Nephron (organoid): ENCODE measurements around the gene SH3RF3.

ENCODE experiments used
- H3K27ac Mint-ChIP-seq, 3 experiments: 2 replicates each; pipeline ENCODE4 v1.8.0; 2020; ENCODE audit warnings: mixed read lengths in 3 of 3, mild to moderate bottlenecking in 2 of 3, moderate library complexity in 1 of 3
- H3K27me3 Mint-ChIP-seq: 2 replicates; pipeline ENCODE4 v1.8.0; 2021; ENCODE audit warnings: low read depth, mild to moderate bottlenecking, moderate library complexity, mixed read lengths
- H3K36me3 Mint-ChIP-seq: 2 replicates; pipeline ENCODE4 v1.8.0; 2020; ENCODE audit warnings: low read depth, mixed read lengths
- H3K4me1 Mint-ChIP-seq: 2 replicates; pipeline ENCODE4 v1.8.0; 2020; ENCODE audit warnings: mixed read lengths
- H3K4me3 Mint-ChIP-seq, 3 experiments: 2 replicates each; pipeline ENCODE4 v1.8.0; 2020; ENCODE audit warnings: mild to moderate bottlenecking in 3 of 3, mixed read lengths in 3 of 3, moderate library complexity in 2 of 3
- H3K9me3 Mint-ChIP-seq: 2 replicates; pipeline ENCODE4 v1.8.0; 2020; ENCODE audit warnings: mixed read lengths
- TF ChIP-seq, protein P1 (sequence below), 3 experiments: fragments of 200-600 bp; sonication (generic); IDR thresholded peaks; one replicate each; pipeline ENCODE4 v1.5.0; 2021; ENCODE audit warnings: antibody characterized with exemption in 3 of 3; ENCODE audit not compliant: unreplicated experiment in 3 of 3

SH3RF3 gene

GRCh38 chr2:109370399-109371035 is 241.5 kb downstream of the SH3RF3 start:
- TF ChIP-seq, protein P1, sequence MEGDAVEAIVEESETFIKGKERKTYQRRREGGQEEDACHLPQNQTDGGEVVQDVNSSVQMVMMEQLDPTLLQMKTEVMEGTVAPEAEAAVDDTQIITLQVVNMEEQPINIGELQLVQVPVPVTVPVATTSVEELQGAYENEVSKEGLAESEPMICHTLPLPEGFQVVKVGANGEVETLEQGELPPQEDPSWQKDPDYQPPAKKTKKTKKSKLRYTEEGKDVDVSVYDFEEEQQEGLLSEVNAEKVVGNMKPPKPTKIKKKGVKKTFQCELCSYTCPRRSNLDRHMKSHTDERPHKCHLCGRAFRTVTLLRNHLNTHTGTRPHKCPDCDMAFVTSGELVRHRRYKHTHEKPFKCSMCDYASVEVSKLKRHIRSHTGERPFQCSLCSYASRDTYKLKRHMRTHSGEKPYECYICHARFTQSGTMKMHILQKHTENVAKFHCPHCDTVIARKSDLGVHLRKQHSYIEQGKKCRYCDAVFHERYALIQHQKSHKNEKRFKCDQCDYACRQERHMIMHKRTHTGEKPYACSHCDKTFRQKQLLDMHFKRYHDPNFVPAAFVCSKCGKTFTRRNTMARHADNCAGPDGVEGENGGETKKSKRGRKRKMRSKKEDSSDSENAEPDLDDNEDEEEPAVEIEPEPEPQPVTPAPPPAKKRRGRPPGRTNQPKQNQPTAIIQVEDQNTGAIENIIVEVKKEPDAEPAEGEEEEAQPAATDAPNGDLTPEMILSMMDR (IDR thresholded peaks at IDR 0.05; ENCODE audit: unreplicated experiment in 3 of 3) = no peak
- Mint-ChIP-seq H3K9me3 (no peaks in the 10 kb centered on the region), H3K27me3 (no peaks in the 10 kb centered on the region), H3K4me3 (no peak overlapping the region), H3K27ac (no peak overlapping the region), H3K36me3 (no peaks in the 10 kb centered on the region), H3K4me1 (peaks cover 21% of the 10 kb centered on the region)

GRCh38 chr2:109371481-109372170 is 242.6 kb downstream of the SH3RF3 start:
- Mint-ChIP-seq H3K4me3 (no peak overlapping the region), H3K27me3 (peaks cover 3% of the 10 kb centered on the region), H3K36me3 (no peaks in the 10 kb centered on the region), H3K27ac (no peak overlapping the region), H3K9me3 (no peaks in the 10 kb centered on the region), H3K4me1 (peaks cover 21% of the 10 kb centered on the region)
- TF ChIP-seq, protein P1 (IDR thresholded peaks at IDR 0.05; ENCODE audit: unreplicated experiment in 3 of 3) = no peak

DNA sequence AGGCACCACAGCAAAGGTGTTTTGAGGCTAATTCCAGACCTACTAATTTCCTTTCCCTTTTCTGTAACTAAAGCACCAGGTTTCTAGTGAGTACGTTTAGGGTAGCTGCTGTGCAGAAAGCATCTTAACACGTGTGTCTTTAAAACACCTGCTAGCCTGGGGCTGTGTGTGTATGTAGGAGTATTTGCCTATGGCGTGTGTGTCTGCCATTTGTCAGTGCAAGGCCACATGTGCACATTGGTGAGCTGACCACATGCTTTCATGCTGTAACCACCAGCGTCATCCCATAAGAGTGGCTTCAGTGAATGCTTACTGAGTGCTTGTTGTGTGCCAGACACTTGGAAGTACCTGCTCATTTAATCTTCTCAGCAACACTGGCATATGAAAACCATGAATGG is 243.2 kb downstream of the SH3RF3 start:
- Mint-ChIP-seq H3K27me3 (peaks cover 6% of the 10 kb centered on the region), H3K9me3 (no peaks in the 10 kb centered on the region), H3K4me1 (peaks cover 21% of the 10 kb centered on the region), H3K4me3 (no peak overlapping the region), H3K36me3 (no peaks in the 10 kb centered on the region), H3K27ac (no peak overlapping the region)
- TF ChIP-seq, protein P1 (IDR thresholded peaks at IDR 0.05; ENCODE audit: unreplicated experiment in 3 of 3) = no peak

GRCh38 chr2:109372614-109373013 is 243.6 kb downstream of the SH3RF3 start:
- H3K4me3 Mint-ChIP-seq = no peak overlapping the region
- H3K27me3 Mint-ChIP-seq = peaks cover 6% of the 10 kb centered on the region
- no peak overlapping the region for H3K27ac Mint-ChIP-seq
- H3K4me1 Mint-ChIP-seq = peaks cover 18% of the 10 kb centered on the region
- no peaks in the 10 kb centered on the region for H3K9me3 Mint-ChIP-seq
- H3K36me3 Mint-ChIP-seq = no peaks in the 10 kb centered on the region
- TF ChIP-seq, protein P1 (IDR thresholded peaks at IDR 0.05; ENCODE audit: unreplicated experiment in 3 of 3) = no peak

- peaks cover 11% of the 10 kb centered on the region for H3K4me1 Mint-ChIP-seq
- H3K27me3 Mint-ChIP-seq = peaks cover 6% of the 10 kb centered on the region
- H3K4me3 Mint-ChIP-seq = no peak overlapping the region
- no peak overlapping the region for H3K27ac Mint-ChIP-seq
- no peaks in the 10 kb centered on the region for H3K36me3 Mint-ChIP-seq
- H3K9me3 Mint-ChIP-seq = no peaks in the 10 kb centered on the region
- TF ChIP-seq, protein P1 (IDR thresholded peaks at IDR 0.05; ENCODE audit: unreplicated experiment in 3 of 3) = no peak
These were observed 245.0 kb downstream of the SH3RF3 start for GRCh38 chr2:109373791-109374547.
